SK-N-SH treated with all-trans-retinoic acid at 6 μM for 48 hours (cell line): ENCODE measurements around the gene LRP10.

Source experiments
- ARNTL ChIP-seq: fragments of 450-650 bp; formaldehyde crosslinking; IDR thresholded peaks from 2 replicates; pipeline ENCODE4 v1.5.0; 2020; ENCODE audit warnings: low read depth, mild to moderate bottlenecking, moderate library complexity, borderline replicate concordance
- BACH2 ChIP-seq: fragments of 250-450 bp; sonication (Bioruptor Pico); IDR thresholded peaks from 2 replicates; pipeline ENCODE4 v1.9.0; 2021; ENCODE audit warnings: mild to moderate bottlenecking, borderline replicate concordance
- CSDC2 ChIP-seq: fragments of 250-450 bp; sonication (Bioruptor Pico); IDR thresholded peaks from 2 replicates; pipeline ENCODE4 v1.5.0; 2020; ENCODE audit warnings: mild to moderate bottlenecking, moderate library complexity
- ISL1 ChIP-seq: fragments of 250-450 bp; sonication (Bioruptor Pico); IDR thresholded peaks from 2 replicates; pipeline ENCODE4 v2.1.2; 2022; ENCODE audit warnings: mild to moderate bottlenecking, moderate library complexity
- OSR1 ChIP-seq: fragments of 250-450 bp; sonication (Bioruptor Pico); IDR thresholded peaks from 2 replicates; pipeline ENCODE4 v1.8.0; 2022; ENCODE audit warnings: moderate library complexity, mild to moderate bottlenecking, inconsistent platforms
- RARB ChIP-seq: fragments of 250-450 bp; sonication (Bioruptor Pico); IDR thresholded peaks from 2 replicates; pipeline ENCODE4 v1.8.0; 2021; ENCODE audit warnings: mild to moderate bottlenecking, moderate library complexity
- SNAI2 ChIP-seq: fragments of 250-450 bp; sonication (Bioruptor Pico); IDR thresholded peaks from 2 replicates; pipeline ENCODE4 v1.5.0; 2020; ENCODE audit warnings: mild to moderate bottlenecking, moderate library complexity
- TOX ChIP-seq: fragments of 250-450 bp; sonication (Bioruptor Pico); IDR thresholded peaks from 2 replicates; pipeline ENCODE4 v1.8.0; 2021; ENCODE audit warnings: mild to moderate bottlenecking, moderate library complexity, borderline replicate concordance
- TSHZ2 ChIP-seq: fragments of 250-450 bp; sonication (Bioruptor Pico); IDR thresholded peaks from 2 replicates; pipeline ENCODE4 v1.5.0; 2020; ENCODE audit warnings: mild to moderate bottlenecking, moderate library complexity
- ZFP3 ChIP-seq: fragments of 250-450 bp; sonication (Bioruptor Pico); IDR thresholded peaks from 2 replicates; pipeline ENCODE4 v1.5.0; 2020; ENCODE audit warnings: mild to moderate bottlenecking, moderate library complexity
- ZFP30 ChIP-seq: fragments of 450-650 bp; formaldehyde crosslinking; IDR thresholded peaks from 2 replicates; pipeline ENCODE4 v1.5.0; 2022; ENCODE audit warnings: mild to moderate bottlenecking, moderate library complexity
- TF ChIP-seq, protein P1 (sequence below): fragments of 250-450 bp; sonication (Bioruptor Pico); IDR thresholded peaks from 2 replicates; pipeline ENCODE4 v1.8.0; 2020; ENCODE audit warnings: mild to moderate bottlenecking, moderate library complexity, borderline replicate concordance
- TF ChIP-seq, protein P2 (sequence below): fragments of 250-450 bp; sonication (Bioruptor Pico); IDR thresholded peaks from 2 replicates; pipeline ENCODE4 v1.5.1; 2020; ENCODE audit warnings: low read depth, mild to moderate bottlenecking, moderate library complexity

- no peak for TF ChIP-seq ZFP3 (CRISPR knock-in tag)
- TF ChIP-seq OSR1 (CRISPR knock-in tag) = no peak
- TF ChIP-seq, protein P1, sequence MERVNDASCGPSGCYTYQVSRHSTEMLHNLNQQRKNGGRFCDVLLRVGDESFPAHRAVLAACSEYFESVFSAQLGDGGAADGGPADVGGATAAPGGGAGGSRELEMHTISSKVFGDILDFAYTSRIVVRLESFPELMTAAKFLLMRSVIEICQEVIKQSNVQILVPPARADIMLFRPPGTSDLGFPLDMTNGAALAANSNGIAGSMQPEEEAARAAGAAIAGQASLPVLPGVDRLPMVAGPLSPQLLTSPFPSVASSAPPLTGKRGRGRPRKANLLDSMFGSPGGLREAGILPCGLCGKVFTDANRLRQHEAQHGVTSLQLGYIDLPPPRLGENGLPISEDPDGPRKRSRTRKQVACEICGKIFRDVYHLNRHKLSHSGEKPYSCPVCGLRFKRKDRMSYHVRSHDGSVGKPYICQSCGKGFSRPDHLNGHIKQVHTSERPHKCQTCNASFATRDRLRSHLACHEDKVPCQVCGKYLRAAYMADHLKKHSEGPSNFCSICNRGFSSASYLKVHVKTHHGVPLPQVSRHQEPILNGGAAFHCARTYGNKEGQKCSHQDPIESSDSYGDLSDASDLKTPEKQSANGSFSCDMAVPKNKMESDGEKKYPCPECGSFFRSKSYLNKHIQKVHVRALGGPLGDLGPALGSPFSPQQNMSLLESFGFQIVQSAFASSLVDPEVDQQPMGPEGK (CRISPR knock-in tag) = no peak
- TF ChIP-seq, protein P2, sequence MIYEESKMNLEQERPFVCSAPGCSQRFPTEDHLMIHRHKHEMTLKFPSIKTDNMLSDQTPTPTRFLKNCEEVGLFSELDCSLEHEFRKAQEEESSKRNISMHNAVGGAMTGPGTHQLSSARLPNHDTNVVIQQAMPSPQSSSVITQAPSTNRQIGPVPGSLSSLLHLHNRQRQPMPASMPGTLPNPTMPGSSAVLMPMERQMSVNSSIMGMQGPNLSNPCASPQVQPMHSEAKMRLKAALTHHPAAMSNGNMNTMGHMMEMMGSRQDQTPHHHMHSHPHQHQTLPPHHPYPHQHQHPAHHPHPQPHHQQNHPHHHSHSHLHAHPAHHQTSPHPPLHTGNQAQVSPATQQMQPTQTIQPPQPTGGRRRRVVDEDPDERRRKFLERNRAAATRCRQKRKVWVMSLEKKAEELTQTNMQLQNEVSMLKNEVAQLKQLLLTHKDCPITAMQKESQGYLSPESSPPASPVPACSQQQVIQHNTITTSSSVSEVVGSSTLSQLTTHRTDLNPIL (CRISPR knock-in tag) = no peak
- no peak for TF ChIP-seq SNAI2 (CRISPR knock-in tag)
- no peak for TF ChIP-seq ARNTL (CRISPR knock-in tag)
- TF ChIP-seq BACH2 (CRISPR knock-in tag) = no peak
- no peak for TF ChIP-seq ZFP30 (CRISPR knock-in tag)
- no peak for TF ChIP-seq RARB (CRISPR knock-in tag)
- no peak for TF ChIP-seq ISL1 (CRISPR knock-in tag)
- no peak for TF ChIP-seq CSDC2
- no peak for TF ChIP-seq TOX
- TF ChIP-seq TSHZ2 (CRISPR knock-in tag) = no peak
These were observed 4.7 kb upstream of the LRP10 start for GRCh38 chr14:22866874-22867273.
